ENCODE measurements around the gene ADAMTS12.

ADAMTS12 gene

GRCh38 chr5:33631139-33631538 is 260.7 kb downstream of the ADAMTS12 start:
- in situ Hi-C loops (cut with HindIII; ENCODE audit: low sequenced_read_pairs) = no loop called here
- H3K4me3 ChIP-seq (ENCODE audit: low read depth, low read length) = no peak overlapping the region
- no peak for TF ChIP-seq CTCF (IDR thresholded peaks at IDR 0.05; ENCODE audit: low read depth, low read length, missing control alignments)
- no peak for DNase-seq (ENCODE audit: low read depth)

GRCh38 chr5:33629999-33630398 is 261.8 kb downstream of the ADAMTS12 start:
- H3K4me3 ChIP-seq (ENCODE audit: low read depth, low read length) = no peak overlapping the region
- TF ChIP-seq CTCF (IDR thresholded peaks at IDR 0.05; ENCODE audit: low read depth, low read length, missing control alignments) = no peak
- in situ Hi-C loops (cut with HindIII; ENCODE audit: low sequenced_read_pairs) = no loop called here
- DNase-seq (ENCODE audit: low read depth) = no peak

GRCh38 chr5:33628796-33629195 is 263.0 kb downstream of the ADAMTS12 start:
- in situ Hi-C loops (cut with HindIII; ENCODE audit: low sequenced_read_pairs) = no loop called here
- TF ChIP-seq CTCF (IDR thresholded peaks at IDR 0.05; ENCODE audit: low read depth, low read length, missing control alignments) = no peak
- no peak overlapping the region for H3K4me3 ChIP-seq (ENCODE audit: low read depth, low read length)
- DNase-seq (ENCODE audit: low read depth) = no peak

- in situ Hi-C loops (cut with HindIII; ENCODE audit: low sequenced_read_pairs) = no loop called here
- TF ChIP-seq CTCF (IDR thresholded peaks at IDR 0.05; ENCODE audit: low read depth, low read length, missing control alignments) = no peak
- no peak overlapping the region for H3K4me3 ChIP-seq (ENCODE audit: low read depth, low read length)
- DNase-seq (ENCODE audit: low read depth) = no peak
These were observed 270.3 kb downstream of the ADAMTS12 start for GRCh38 chr5:33621514-33621913.

GRCh38 chr5:33614039-33614438 is 277.8 kb downstream of the ADAMTS12 start:
- TF ChIP-seq CTCF (IDR thresholded peaks at IDR 0.05; ENCODE audit: low read depth, low read length, missing control alignments) = no peak
- no peak for DNase-seq (ENCODE audit: low read depth)
- no peak overlapping the region for H3K4me3 ChIP-seq (ENCODE audit: low read depth, low read length)
- in situ Hi-C loops (cut with HindIII; ENCODE audit: low sequenced_read_pairs) = no loop called here

- no peak for DNase-seq (ENCODE audit: low read depth)
- TF ChIP-seq CTCF (IDR thresholded peaks at IDR 0.05; ENCODE audit: low read depth, low read length, missing control alignments) = no peak
- H3K4me3 ChIP-seq (ENCODE audit: low read depth, low read length) = no peak overlapping the region
- in situ Hi-C loops (cut with HindIII; ENCODE audit: low sequenced_read_pairs) = no loop called here
These were observed 279.4 kb downstream of the ADAMTS12 start for GRCh38 chr5:33612386-33612785.

- DNase-seq (ENCODE audit: low read depth) = peak; percentile 46
- no peak overlapping the region for H3K4me3 ChIP-seq (ENCODE audit: low read depth, low read length)
- in situ Hi-C loops (cut with HindIII; ENCODE audit: low sequenced_read_pairs) = no loop called here
- no peak for TF ChIP-seq CTCF (IDR thresholded peaks at IDR 0.05; ENCODE audit: low read depth, low read length, missing control alignments)
These were observed 279.9 kb downstream of the ADAMTS12 start for GRCh38 chr5:33611877-33612276.

Data from astrocyte of the cerebellum (primary cell).